DND-41 (cell line): Measurements from ENCODE around the gene MAST3.

Experiments used
- ATAC-seq: fragments of 200-7000 bp; cut with Tn5 transposase; 3 replicates; pipeline ENCODE4 v1.9.1; 2021; ENCODE audit warnings: low read depth; ENCODE audit not compliant: insufficient read depth
- DNase-seq: peaks from one replicate; pipeline ENCODE4 v3.0.0-alpha.2; 2020
- H2AFZ ChIP-seq: 2 replicates; pipeline ENCODE4 v1.6.0; 2012; ENCODE audit warnings: low read depth, low read length
- H3K27ac ChIP-seq: 2 replicates; pipeline ENCODE4 v1.5.1; 2012; ENCODE audit warnings: low read length, inconsistent platforms
- H3K27me3 ChIP-seq: fragments of 200-600 bp; sonication (generic); 2 replicates; pipeline ENCODE4 v1.6.0; 2012; ENCODE audit warnings: low read length, mild to moderate bottlenecking, inconsistent platforms; ENCODE audit not compliant: insufficient read depth, poor library complexity
- H3K36me3 ChIP-seq: 2 replicates; pipeline ENCODE4 v1.5.1; 2012; ENCODE audit warnings: low read length, inconsistent platforms; ENCODE audit not compliant: insufficient read depth
- H3K4me1 ChIP-seq: 2 replicates; pipeline ENCODE4 v1.5.1; 2012; ENCODE audit warnings: mild to moderate bottlenecking, low read length; ENCODE audit not compliant: insufficient read depth
- H3K4me2 ChIP-seq: 2 replicates; pipeline ENCODE4 v1.6.0; 2012; ENCODE audit warnings: mild to moderate bottlenecking, moderate library complexity, low read length, inconsistent platforms; ENCODE audit not compliant: insufficient read depth
- H3K4me3 ChIP-seq, 2 experiments: fragments of 200-600 bp in 1 of 2; shearing (Covaris generic) in 1 of 2; 2 replicates each; pipeline ENCODE4 v1.5.1; 2012 to 2016; ENCODE audit warnings: inconsistent platforms in 2 of 2, low read length in 2 of 2, mild to moderate bottlenecking in 2 of 2, low read depth in 1 of 2, moderate library complexity in 1 of 2
- H3K79me2 ChIP-seq: 2 replicates; pipeline ENCODE4 v1.6.0; 2012; ENCODE audit warnings: low read length, inconsistent platforms; ENCODE audit not compliant: insufficient read depth
- H3K9ac ChIP-seq: 2 replicates; pipeline ENCODE4 v1.6.0; 2012; ENCODE audit warnings: low read depth, mild to moderate bottlenecking, inconsistent platforms, low read length, moderate library complexity
- H3K9me3 ChIP-seq: 2 replicates; pipeline ENCODE4 v1.5.1; 2012; ENCODE audit warnings: low read length, moderate library complexity, mild to moderate bottlenecking, inconsistent platforms; ENCODE audit not compliant: insufficient read depth, severe bottlenecking
- H4K20me1 ChIP-seq: 2 replicates; pipeline ENCODE4 v1.6.0; 2012; ENCODE audit warnings: low read length; ENCODE audit not compliant: insufficient read depth
- CTCF ChIP-seq: IDR thresholded peaks from 2 replicates; pipeline ENCODE4 v1.5.1; 2012; ENCODE audit warnings: borderline replicate concordance, low read length, moderate library complexity, mild to moderate bottlenecking; ENCODE audit not compliant: poor library complexity, severe bottlenecking; ENCODE audit errors: extremely low read depth
- EZH2 ChIP-seq: IDR thresholded peaks from 3 replicates; pipeline ENCODE4 v1.6.1; 2012; ENCODE audit warnings: borderline replicate concordance, low read depth, mild to moderate bottlenecking, moderate library complexity, low read length, inconsistent platforms; ENCODE audit not compliant: severe bottlenecking

Gene MAST3

GRCh38 chr19:18147396-18147795, 49.8 kb downstream of the MAST3 start:
- Histone ChIP-seq H3K9me3 (no peaks in the 10 kb centered on the region), H3K4me1 (peaks cover 15% of the 10 kb centered on the region), H3K27me3 (no peaks in the 10 kb centered on the region), H3K79me2 (no peaks in the 10 kb centered on the region), H4K20me1 (no peaks in the 10 kb centered on the region), H3K36me3 (no peaks in the 10 kb centered on the region), H3K4me3 (no peak overlapping the region), H2AFZ (no peak overlapping the region), H3K27ac (no peak overlapping the region), H3K9ac (no peak overlapping the region), H3K4me2 (no peak overlapping the region)
- TF ChIP-seq CTCF (no peak), EZH2 (no peak)
- DNase-seq = no peak
- ATAC-seq = no peak

- Histone ChIP-seq H2AFZ (no peak overlapping the region), H3K4me2 (no peak overlapping the region), H3K9ac (no peak overlapping the region), H3K9me3 (no peaks in the 10 kb centered on the region), H3K4me1 (peaks cover 26% of the 10 kb centered on the region), H3K79me2 (peaks cover 14% of the 10 kb centered on the region), H3K36me3 (no peaks in the 10 kb centered on the region; the same call in 1 of the 2 replicates), H4K20me1 (peaks cover 12% of the 10 kb centered on the region), H3K27ac (no peak overlapping the region), H3K27me3 (no peaks in the 10 kb centered on the region), H3K4me3 (no peak overlapping the region)
- no peak for ATAC-seq
- DNase-seq = no peak
- no peak for TF ChIP-seq CTCF
- TF ChIP-seq EZH2 = no peak
These were observed 52.0 kb downstream of the MAST3 start for GRCh38 chr19:18149596-18149975.

GRCh38 chr19:18150776-18151624, 53.4 kb downstream of the MAST3 start:
- Histone ChIP-seq H3K79me2 (peaks cover 22% of the 10 kb centered on the region), H3K36me3 (peaks cover 10% of the 10 kb centered on the region), H3K4me3 (peak overlapping the region in 1 of 2 experiments; percentile 62; a peak in 2 of 4 replicates), H3K9ac (peak overlapping the region; percentile 97), H3K4me2 (peak overlapping the region; percentile 70), H3K27ac (peak overlapping the region; percentile 92), H4K20me1 (peaks cover 21% of the 10 kb centered on the region), H2AFZ (peak overlapping the region; percentile 93), H3K4me1 (peaks cover 35% of the 10 kb centered on the region), H3K27me3 (no peaks in the 10 kb centered on the region), H3K9me3 (no peaks in the 10 kb centered on the region)
- no peak for TF ChIP-seq EZH2
- TF ChIP-seq CTCF = no peak
- no peak for ATAC-seq
- no peak for DNase-seq
